Tibial nerve (tissue), 4 donors: Measurements from ENCODE around the gene TRIM50.
"Not testable (repeated sequence)": the region's sequence is repeated elsewhere in the genome, so short reads cannot be mapped to it uniquely, and the experiment has no call there.

Experiments used
- CTCF ChIP-seq, 5 experiments: fragments of 200-600 bp in 3 of 5; fragments of 450-650 bp in 2 of 5; sonication (generic) in 3 of 5; IDR thresholded peaks; one replicate each; pipeline ENCODE4 v1.5.1; 2016 to 2019; ENCODE audit warnings: antibody characterized with exemption in 5 of 5, mild to moderate bottlenecking in 3 of 5, moderate library complexity in 2 of 5
- EP300 ChIP-seq, 2 donors: sonication (generic); formaldehyde crosslinking; IDR thresholded peaks; one replicate each; pipeline ENCODE4 v1.6.1; 2017; ENCODE audit warnings: antibody characterized with exemption in 2 of 2, mild to moderate bottlenecking in 1 of 2
- POLR2A ChIP-seq, 2 donors: fragments of 450-650 bp; IDR thresholded peaks; one replicate each; pipeline ENCODE4 v1.6.1; 2017; ENCODE audit warnings: antibody characterized with exemption in 2 of 2, mild to moderate bottlenecking in 2 of 2, moderate library complexity in 2 of 2

GRCh38 chr7:73267813-73268212 lies 60.1 kb downstream of the TRIM50 start:
- not testable (repeated sequence) for TF ChIP-seq CTCF, POLR2A, EP300 (IDR thresholded peaks at IDR 0.05)
